OCI-LY3 (cell line): ENCODE data around the gene GABRR3.

Experiments used
- CTCF ChIP-seq: fragments of 200-600, 300-600 bp; sonication (generic); IDR thresholded peaks from 2 replicates; pipeline ENCODE4 v1.5.1; 2014; ENCODE audit warnings: antibody characterized with exemption, low read length, low read depth
- EZH2phosphoT487 ChIP-seq: fragments of 200-600 bp; shearing (Covaris generic); IDR thresholded peaks from 2 replicates; pipeline ENCODE4 v1.6.1; 2018; ENCODE audit warnings: antibody characterized with exemption, mixed run types, low read depth

DNA sequence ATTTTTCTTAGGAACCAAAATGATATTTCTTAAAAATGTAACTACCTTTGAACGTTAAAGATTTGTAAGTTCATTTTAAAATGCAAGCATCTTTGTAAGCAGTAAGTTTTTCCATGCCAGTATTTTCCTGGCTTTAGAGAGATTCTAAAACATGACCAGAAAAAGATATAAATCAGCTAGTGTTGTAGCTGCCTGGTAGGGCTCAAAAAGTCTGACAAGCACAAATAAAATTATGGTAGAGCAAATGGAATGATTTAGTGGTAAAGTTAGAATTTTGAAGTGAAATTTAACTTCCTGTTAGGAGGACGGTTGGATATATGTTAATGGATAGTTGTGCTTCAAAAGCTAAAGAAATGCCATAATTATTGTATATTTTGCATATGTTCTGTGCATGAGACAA lies 29.7 kb downstream of the GABRR3 start:
- TF ChIP-seq CTCF (no peak), EZH2phosphoT487 (no peak)
